Measurements from ENCODE around the gene LAMTOR3. TPM values are rescaled to one million over a fixed set of nuclear protein-coding genes. Genes with fewer than 3 reads are reported as not detected.

LAMTOR3 gene
- total RNA-seq, result 32.7 and 36.1 TPM in 2 replicates

- intact Hi-C loops (cut with micrococcal nuclease), result loop anchor here (1.0 to 2.0 kb wide), 10 partner anchors 9 to 1751 kb away; partner anchors contain the start of genes DAPP1, EIF4E, METAP1 and STPG2
These were observed at the start of gene LAMTOR3 for GRCh38 chr4:99894161-99894997. Gene LAMTOR3 (minus strand): TSS chr4:99894427. CDS start chr4:99893963, 464 bp downstream.

- intact Hi-C loops (cut with micrococcal nuclease), result no loop called here
These were observed 44.1 kb upstream of the LAMTOR3 start for GRCh38 chr4:99938243-99938753.

DNA sequence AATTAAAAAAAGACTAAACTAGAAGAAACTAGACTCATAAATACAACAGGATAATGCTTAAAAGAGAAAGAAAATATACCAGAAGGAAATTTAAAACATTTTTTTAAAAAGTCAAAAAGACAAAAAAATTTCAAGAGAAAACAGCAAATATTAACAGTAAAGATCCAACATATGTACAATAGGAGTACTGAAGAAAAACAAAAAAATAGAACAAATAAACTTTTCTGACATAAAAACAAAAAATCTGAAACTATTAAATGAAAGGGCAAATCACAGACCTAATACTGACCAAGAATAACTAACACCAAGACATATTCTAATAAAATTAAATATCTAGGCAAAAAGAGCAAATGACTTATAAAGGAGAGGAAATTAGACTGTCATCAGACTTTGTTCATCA lies 40.7 kb upstream of the LAMTOR3 start:
- intact Hi-C loops (cut with micrococcal nuclease), result loop anchor here (2.0 kb wide), 1 partner anchor 14 kb away; no protein-coding TSS in a partner anchor

GRCh38 chr4:99927566-99927965 lies 33.3 kb upstream of the LAMTOR3 start:
- intact Hi-C loops (cut with micrococcal nuclease), result loop anchor here (2.0 kb wide), 1 partner anchor 15 kb away; no protein-coding TSS in a partner anchor

GRCh38 chr4:99921174-99921573 lies 26.9 kb upstream of the LAMTOR3 start:
- intact Hi-C loops (cut with micrococcal nuclease), result loop anchor here (1.0 to 2.0 kb wide), 2 partner anchors 14 to 25 kb away; partner anchors contain the start of gene DNAJB14

GRCh38 chr4:99918656-99919055 lies 24.4 kb upstream of the LAMTOR3 start:
- intact Hi-C loops (cut with micrococcal nuclease), result no loop called here

- intact Hi-C loops (cut with micrococcal nuclease), result no loop called here
These were observed 23.3 kb upstream of the LAMTOR3 start for GRCh38 chr4:99917575-99917974.

DNA sequence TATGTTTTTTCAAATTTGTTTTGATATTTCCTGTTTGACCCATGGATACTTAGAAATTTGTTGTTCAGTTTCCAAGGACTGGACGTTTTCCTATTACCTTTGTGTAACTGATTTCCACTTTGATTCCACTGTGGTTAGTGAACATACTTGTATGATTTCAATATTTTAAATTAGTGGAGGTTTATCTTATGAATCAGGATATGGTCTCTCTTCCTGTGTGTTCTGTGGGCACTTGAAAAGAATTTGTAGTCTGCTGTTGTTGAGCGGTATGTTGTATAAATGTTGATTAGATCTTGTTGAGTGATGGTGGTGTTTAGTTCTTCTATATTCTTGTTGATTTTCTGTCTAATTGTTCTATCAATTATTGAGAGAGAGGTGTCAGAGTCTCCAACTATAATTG lies 21.2 kb upstream of the LAMTOR3 start:
- intact Hi-C loops (cut with micrococcal nuclease), result no loop called here

DNA sequence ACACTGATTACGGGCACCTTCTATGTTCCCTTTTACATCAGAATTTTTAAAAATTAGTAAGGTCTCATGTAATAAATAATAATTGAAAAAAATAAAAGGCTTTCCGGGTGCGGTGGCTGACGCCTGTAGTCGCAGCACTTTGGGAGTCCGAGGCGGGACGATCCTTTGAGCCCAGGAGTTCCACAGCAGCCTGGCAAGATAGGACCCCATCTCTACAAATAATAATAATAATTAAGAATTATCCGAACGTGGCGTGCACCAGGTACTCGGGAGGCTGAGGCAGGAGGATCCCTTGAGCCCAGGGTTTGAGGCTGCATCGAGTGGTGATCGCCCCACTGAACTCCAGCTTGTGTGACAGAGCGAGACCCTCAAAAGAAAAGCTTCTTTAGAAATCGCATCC lies 771 bp upstream of the LAMTOR3 start:
- intact Hi-C loops (cut with micrococcal nuclease), result loop anchor here (1.0 to 2.0 kb wide), 10 partner anchors 10 to 1752 kb away; partner anchors contain the start of genes DAPP1, EIF4E, METAP1 and STPG2

- intact Hi-C loops (cut with micrococcal nuclease), result loop anchor here (1.0 to 2.0 kb wide), 10 partner anchors 8 to 1750 kb away; partner anchors contain the start of genes DAPP1, EIF4E, METAP1 and STPG2
These were observed 427 bp downstream of the LAMTOR3 start for GRCh38 chr4:99893839-99894160.

GRCh38 chr4:99893029-99893428 lies 1.2 kb downstream of the LAMTOR3 start:
- intact Hi-C loops (cut with micrococcal nuclease), result no loop called here

DNA sequence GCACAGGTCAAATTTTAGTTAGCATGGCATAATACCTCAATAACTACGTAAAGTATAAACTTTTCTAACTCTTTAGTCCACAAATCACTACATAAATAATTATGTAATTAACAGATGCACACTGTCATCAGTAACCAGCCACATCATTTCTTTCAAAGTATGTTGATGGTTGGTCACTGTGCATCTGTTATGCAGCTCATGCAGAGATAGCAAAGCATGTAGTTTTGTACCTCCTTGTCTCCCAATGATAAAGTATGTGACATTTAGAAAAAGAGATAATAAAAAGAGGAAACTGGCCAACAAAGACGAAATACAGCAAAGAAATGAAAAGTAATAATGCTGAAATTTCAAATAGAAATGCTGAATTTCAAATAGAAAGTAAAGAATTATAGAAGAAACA lies 2.9 kb downstream of the LAMTOR3 start:
- intact Hi-C loops (cut with micrococcal nuclease), result no loop called here

GRCh38 chr4:99887837-99888236 lies 6.4 kb downstream of the LAMTOR3 start:
- intact Hi-C loops (cut with micrococcal nuclease), result loop anchor here (10.0 kb wide), 2 partner anchors 163 to 773 kb away; no protein-coding TSS in a partner anchor

- intact Hi-C loops (cut with micrococcal nuclease), result loop anchor here (10.0 kb wide), 2 partner anchors 161 to 771 kb away; no protein-coding TSS in a partner anchor
These were observed 8.1 kb downstream of the LAMTOR3 start for GRCh38 chr4:99886146-99886545.

- intact Hi-C loops (cut with micrococcal nuclease), result loop anchor here (1.0 to 10.0 kb wide), 10 partner anchors 9 to 771 kb away; partner anchors contain the start of genes DAPP1 and LAMTOR3
These were observed 8.5 kb downstream of the LAMTOR3 start for GRCh38 chr4:99885687-99886086.

DNA sequence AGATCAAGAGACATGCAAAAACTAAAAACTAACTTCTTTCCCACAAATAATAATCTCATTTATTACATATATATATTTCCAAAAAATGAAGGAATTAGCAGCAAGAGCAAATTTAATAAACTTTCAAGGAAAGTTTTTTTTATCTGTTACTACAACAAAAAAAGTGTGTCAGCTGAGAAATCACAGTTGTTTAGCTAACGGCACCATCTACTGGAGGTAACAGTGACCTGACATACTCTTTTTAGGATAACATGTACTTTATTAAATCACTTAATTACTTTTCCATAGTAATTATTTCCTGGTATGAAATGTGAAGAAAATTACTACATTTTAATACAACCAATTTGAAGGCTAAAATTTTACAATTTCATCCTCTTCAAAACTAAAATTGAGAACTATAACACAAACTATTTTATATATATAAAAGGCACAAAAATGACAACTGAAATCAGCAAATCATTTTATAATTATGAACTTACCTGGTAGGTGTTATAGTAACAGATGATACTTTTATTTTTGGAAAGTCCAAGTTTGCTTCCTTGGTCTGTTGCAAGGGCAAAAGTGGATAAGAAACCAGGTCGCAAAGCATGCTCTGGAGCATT lies 9.1 kb downstream of the LAMTOR3 start:
- intact Hi-C loops (cut with micrococcal nuclease), result loop anchor here (1.0 to 10.0 kb wide), 10 partner anchors 9 to 770 kb away; partner anchors contain the start of genes DAPP1 and LAMTOR3

GRCh38 chr4:99879458-99879857 lies 14.8 kb downstream of the LAMTOR3 start:
- intact Hi-C loops (cut with micrococcal nuclease), result no loop called here

- intact Hi-C loops (cut with micrococcal nuclease), result no loop called here
These were observed 15.6 kb downstream of the LAMTOR3 start for GRCh38 chr4:99878604-99879003.

- intact Hi-C loops (cut with micrococcal nuclease), result no loop called here
These were observed 17.3 kb downstream of the LAMTOR3 start for GRCh38 chr4:99876946-99877345.

DNA sequence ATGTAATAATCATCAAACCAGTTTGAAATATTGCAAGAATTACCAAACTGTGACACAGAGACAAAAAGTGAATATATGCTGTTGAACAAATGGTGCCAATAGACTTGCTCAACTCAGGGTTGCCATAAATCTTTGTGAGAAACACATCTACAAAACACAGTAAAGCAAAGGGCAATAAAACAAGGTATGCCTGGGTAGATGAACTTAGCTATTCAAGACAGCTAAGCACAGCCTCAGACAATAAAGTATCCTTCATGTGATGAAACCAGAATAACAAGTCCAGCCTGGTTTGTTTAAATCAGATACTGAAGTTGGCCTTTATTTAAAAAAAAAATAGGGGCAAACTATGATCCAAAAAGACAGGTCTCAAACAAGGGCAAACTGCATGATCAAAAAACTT lies 19.2 kb downstream of the LAMTOR3 start:
- intact Hi-C loops (cut with micrococcal nuclease), result no loop called here

DNA sequence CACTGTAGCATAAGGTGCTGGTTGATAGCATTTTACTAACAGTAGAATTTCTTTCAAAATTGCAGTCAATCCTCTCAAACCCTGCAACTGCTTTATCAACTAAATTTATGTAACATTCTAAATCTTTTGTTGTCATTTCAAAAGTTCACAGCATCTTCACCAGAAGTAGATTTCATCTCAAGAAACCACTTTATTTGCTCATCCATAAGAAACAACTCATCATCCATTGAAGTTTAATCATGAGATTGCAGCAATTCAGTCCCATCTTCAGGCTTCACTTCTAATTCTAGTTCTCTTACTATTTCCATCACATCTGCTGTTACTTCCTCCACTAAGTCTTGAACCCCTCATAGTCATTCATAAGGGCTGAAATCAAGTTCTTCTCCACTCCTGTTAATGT lies 21.7 kb downstream of the LAMTOR3 start:
- intact Hi-C loops (cut with micrococcal nuclease), result no loop called here
